Ishikawa (cell line): ENCODE results near the gene EXOC3L4.

Experiments
- CEBPB ChIP-seq: IDR thresholded peaks from 2 replicates; pipeline ENCODE4 v1.6.1; 2012
- CREB1 ChIP-seq: IDR thresholded peaks from 2 replicates; pipeline ENCODE4 v1.6.1; 2012; ENCODE audit warnings: low read depth
- EGR1 ChIP-seq: IDR thresholded peaks from 2 replicates; pipeline ENCODE4 v1.6.1; 2012
- EP300 ChIP-seq: IDR thresholded peaks from 2 replicates; pipeline ENCODE4 v1.6.1; 2012; ENCODE audit warnings: borderline replicate concordance
- FOXM1 ChIP-seq: IDR thresholded peaks from 2 replicates; pipeline ENCODE4 v1.6.1; 2012; ENCODE audit warnings: low read depth, borderline replicate concordance
- NFIC ChIP-seq: IDR thresholded peaks from 2 replicates; pipeline ENCODE4 v1.6.1; 2012
- RAD21 ChIP-seq: IDR thresholded peaks from 2 replicates; pipeline ENCODE4 v1.6.1; 2012; ENCODE audit warnings: low read depth
- REST ChIP-seq: IDR thresholded peaks from 2 replicates; pipeline ENCODE4 v1.6.1; 2012; ENCODE audit warnings: low read depth, mild to moderate bottlenecking
- TAF1 ChIP-seq: IDR thresholded peaks from 2 replicates; pipeline ENCODE4 v1.6.1; 2012; ENCODE audit warnings: low read depth, mild to moderate bottlenecking
- TCF12 ChIP-seq: IDR thresholded peaks from 2 replicates; pipeline ENCODE4 v1.6.1; 2012; ENCODE audit warnings: low read depth
- TEAD4 ChIP-seq: IDR thresholded peaks from 2 replicates; pipeline ENCODE4 v1.6.1; 2012
- USF1 ChIP-seq: IDR thresholded peaks from 2 replicates; pipeline ENCODE4 v1.6.1; 2012
- YY1 ChIP-seq: IDR thresholded peaks from 2 replicates; pipeline ENCODE4 v1.6.1; 2012; ENCODE audit warnings: low read depth
- ZBTB7A ChIP-seq: IDR thresholded peaks from 2 replicates; pipeline ENCODE4 v1.6.1; 2012; ENCODE audit warnings: low read depth
- TF ChIP-seq, protein P1 (sequence below): IDR thresholded peaks from 2 replicates; pipeline ENCODE4 v1.6.1; 2012

EXOC3L4 gene

GRCh38 chr14:103096387-103096786 is 1.9 kb downstream of the EXOC3L4 start:
- TF ChIP-seq TCF12 = no peak
- TF ChIP-seq RAD21 = no peak
- TF ChIP-seq NFIC = no peak
- TF ChIP-seq EGR1 = no peak
- TF ChIP-seq USF1 = no peak
- TF ChIP-seq YY1 = no peak
- no peak for TF ChIP-seq CEBPB
- TF ChIP-seq EP300 = no peak
- TF ChIP-seq, protein P1, sequence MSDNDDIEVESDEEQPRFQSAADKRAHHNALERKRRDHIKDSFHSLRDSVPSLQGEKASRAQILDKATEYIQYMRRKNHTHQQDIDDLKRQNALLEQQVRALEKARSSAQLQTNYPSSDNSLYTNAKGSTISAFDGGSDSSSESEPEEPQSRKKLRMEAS = no peak
- TF ChIP-seq TEAD4 = no peak

DNA sequence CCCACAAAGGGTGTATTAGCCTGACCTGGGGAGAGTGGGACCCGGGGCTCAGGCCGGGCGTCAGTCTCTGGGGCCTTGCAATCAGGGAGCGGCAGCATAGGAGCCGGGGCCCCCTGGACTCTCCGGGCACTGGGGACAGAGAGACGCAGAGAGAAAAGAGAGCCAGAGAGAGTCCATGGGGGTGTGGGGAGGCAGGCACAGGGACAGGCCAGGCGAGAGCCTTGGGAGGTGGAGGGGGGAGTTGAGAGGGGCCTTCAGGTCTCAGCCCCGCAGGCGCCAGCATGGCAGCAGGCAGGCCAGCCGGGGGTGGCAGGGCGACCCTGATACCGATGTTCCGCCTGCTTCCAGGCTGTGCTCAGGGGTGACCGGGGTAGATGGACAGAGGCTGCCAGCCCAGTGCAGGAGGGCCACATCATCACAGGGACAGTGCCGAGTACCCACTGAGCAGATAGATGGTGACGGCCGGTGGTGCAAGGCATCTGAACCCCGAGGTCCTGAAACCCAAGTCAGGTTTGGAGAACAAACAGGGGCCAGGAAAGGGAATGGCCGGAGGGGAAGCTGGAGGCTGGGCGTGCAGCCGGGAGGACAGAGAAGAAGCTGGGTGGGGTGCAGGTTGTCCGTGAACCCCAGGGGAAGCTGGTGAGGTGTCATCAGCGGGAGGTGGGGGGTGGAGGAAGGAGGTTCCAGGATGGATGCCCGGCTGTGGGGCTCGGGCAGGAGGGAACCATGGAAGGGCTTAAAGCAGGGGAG is 2.9 kb downstream of the EXOC3L4 start:
- TF ChIP-seq TAF1 (no peak), EGR1 (no peak), YY1 (no peak), REST (no peak), NFIC (no peak), TCF12 (no peak), TEAD4 (no peak), FOXM1 (no peak), EP300 (no peak), CREB1 (no peak), USF1 (no peak), CEBPB (no peak), ZBTB7A (no peak)
- TF ChIP-seq, protein P1 = no peak

- TF ChIP-seq EP300 = no peak
- no peak for TF ChIP-seq TAF1
- no peak for TF ChIP-seq ZBTB7A
- TF ChIP-seq TEAD4 = no peak
- no peak for TF ChIP-seq NFIC
- no peak for TF ChIP-seq EGR1
Measured at GRCh38 chr14:103097994-103098957, 3.8 kb downstream of the EXOC3L4 start.

- TF ChIP-seq TEAD4 (no peak), EGR1 (no peak), ZBTB7A (no peak)
- TF ChIP-seq, protein P1 = no peak
Measured at GRCh38 chr14:103099081-103099732, 4.7 kb downstream of the EXOC3L4 start.

- TF ChIP-seq ZBTB7A (no peak), FOXM1 (no peak), NFIC (no peak), TCF12 (no peak), CREB1 (no peak), TAF1 (no peak), USF1 (no peak), TEAD4 (no peak), YY1 (no peak), EGR1 (no peak), EP300 (no peak), RAD21 (no peak), CEBPB (no peak), REST (no peak)
- TF ChIP-seq, protein P1 = no peak
Measured at GRCh38 chr14:103099733-103100280, 5.3 kb downstream of the EXOC3L4 start.
